ENCODE measurements around the gene SETD5.

Gene SETD5

GRCh38 chr3:9507586-9508578 is 110.5 kb downstream of the SETD5 start:
- no peak for DNase-seq (ENCODE audit: low read depth in 4 of 4, low spot score in 1 of 4)

- no peak for DNase-seq (ENCODE audit: low read depth in 4 of 4, low spot score in 1 of 4)
These were observed 111.4 kb downstream of the SETD5 start for GRCh38 chr3:9508781-9509180.

- no peak for DNase-seq (ENCODE audit: low read depth in 4 of 4, low spot score in 1 of 4)
These were observed 115.1 kb downstream of the SETD5 start for GRCh38 chr3:9512456-9513045.

GRCh38 chr3:9514306-9514705 is 116.9 kb downstream of the SETD5 start:
- no peak for DNase-seq (ENCODE audit: low read depth in 4 of 4, low spot score in 1 of 4)

DNA sequence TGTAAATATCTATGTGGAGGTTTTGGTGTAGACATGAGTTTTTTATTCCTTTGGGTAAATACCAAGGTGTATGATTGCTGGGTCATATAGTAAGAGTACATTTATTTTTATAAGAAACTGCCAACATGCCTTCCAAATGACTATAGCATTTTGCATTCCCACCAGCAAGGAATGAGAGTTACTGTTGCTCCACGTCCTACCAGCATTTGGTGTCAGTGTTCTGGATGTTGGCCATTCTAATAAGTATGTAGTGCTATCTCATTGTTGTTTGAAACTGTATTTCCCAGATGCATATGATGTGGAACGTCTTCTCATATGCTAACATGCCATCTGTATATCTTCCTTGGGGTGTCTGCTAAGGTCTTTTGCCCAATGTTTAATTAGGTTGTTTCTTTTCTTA is 117.5 kb downstream of the SETD5 start:
- DNase-seq (ENCODE audit: low read depth in 4 of 4, low spot score in 1 of 4) = no peak

GRCh38 chr3:9525078-9525477 is 127.7 kb downstream of the SETD5 start:
- DNase-seq (ENCODE audit: low read depth in 4 of 4, low spot score in 1 of 4) = no peak
